ENCODE data around the gene GLRA1.

GLRA1 gene

DNA sequence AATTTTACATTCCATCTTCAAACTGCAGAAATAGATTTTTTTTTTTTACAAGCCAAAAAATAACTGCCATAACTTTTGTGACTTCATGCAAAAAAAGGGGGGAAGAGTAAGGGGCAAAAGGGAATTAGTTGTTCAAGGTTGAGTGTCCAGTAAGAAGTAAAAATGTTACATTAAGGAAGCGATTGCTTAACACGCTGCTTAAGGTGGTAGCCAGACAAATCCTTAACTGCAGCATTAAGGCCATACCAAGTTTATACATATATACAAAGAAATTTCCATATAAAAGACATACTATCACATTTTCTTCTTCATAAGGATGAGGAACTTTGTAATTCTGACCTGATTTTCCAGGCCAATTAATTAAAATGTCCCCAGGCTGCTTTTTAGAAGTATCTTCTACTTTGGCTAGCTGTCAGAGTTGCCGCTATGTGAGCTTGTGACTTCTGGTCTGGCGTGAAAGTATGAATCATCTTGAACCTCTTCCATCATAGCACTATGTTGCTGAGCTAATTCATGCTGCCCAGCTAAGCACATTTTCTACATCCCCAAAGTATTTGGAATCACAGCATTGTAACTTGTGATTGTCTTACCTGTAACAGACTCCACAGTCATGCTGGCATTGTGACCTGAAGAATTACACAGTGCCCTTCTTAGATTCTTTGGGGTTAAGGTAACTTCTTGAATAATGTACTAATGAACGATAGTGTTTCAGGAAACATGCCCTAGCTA lies 112.9 kb downstream of the GLRA1 start:
- Histone ChIP-seq H3K27me3 (replicated peaks; ENCODE audit: control insufficient read depth, insufficient read depth, low read length, poor library complexity, severe bottlenecking) (no peaks in the 10 kb centered on the region), H3K27ac (ENCODE audit: insufficient read depth, low read length, poor library complexity, severe bottlenecking) (no peak overlapping the region), H3K4me1 (ENCODE audit: control insufficient read depth, insufficient read depth, low read length, poor library complexity, severe bottlenecking) (no peaks in the 10 kb centered on the region), H3K9me3 (ENCODE audit: control insufficient read depth, low read length) (no peaks in the 10 kb centered on the region), H3K4me3 (ENCODE audit: insufficient read depth, low read depth, low read length, poor library complexity, severe bottlenecking) (no peak overlapping the region), H3K36me3 (ENCODE audit: control insufficient read depth, insufficient read depth, low read length) (peaks cover 32% of the 10 kb centered on the region)
- DNase-seq = no peak

DNA sequence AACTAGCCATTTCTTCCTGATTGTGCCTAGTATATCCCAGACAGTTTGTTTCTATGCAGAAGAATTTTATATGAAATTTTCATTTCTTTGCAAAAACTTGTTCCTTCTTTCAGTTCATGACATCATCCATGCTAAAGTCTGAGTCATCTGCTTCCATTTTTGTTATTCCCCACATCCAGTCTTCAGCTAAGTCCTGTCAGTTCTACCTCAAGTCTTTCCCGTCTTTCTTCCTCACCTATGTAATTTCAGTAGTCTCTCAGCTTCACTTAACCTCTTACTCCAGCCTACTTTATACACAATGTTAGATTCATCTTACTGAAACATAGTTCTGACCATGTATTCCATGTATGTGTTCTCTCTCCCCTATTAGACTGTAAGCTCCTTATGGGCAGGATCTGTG lies 113.8 kb downstream of the GLRA1 start:
- no peak for DNase-seq
- no peak overlapping the region for H3K4me3 ChIP-seq (ENCODE audit: insufficient read depth, low read depth, low read length, poor library complexity, severe bottlenecking)
- no peaks in the 10 kb centered on the region for H3K4me1 ChIP-seq (ENCODE audit: control insufficient read depth, insufficient read depth, low read length, poor library complexity, severe bottlenecking)
- no peaks in the 10 kb centered on the region for H3K9me3 ChIP-seq (ENCODE audit: control insufficient read depth, low read length)
- H3K36me3 ChIP-seq (ENCODE audit: control insufficient read depth, insufficient read depth, low read length) = peaks cover 32% of the 10 kb centered on the region
- no peak overlapping the region for H3K27ac ChIP-seq (ENCODE audit: insufficient read depth, low read length, poor library complexity, severe bottlenecking)
- no peaks in the 10 kb centered on the region for H3K27me3 ChIP-seq (replicated peaks; ENCODE audit: control insufficient read depth, insufficient read depth, low read length, poor library complexity, severe bottlenecking)

DNA sequence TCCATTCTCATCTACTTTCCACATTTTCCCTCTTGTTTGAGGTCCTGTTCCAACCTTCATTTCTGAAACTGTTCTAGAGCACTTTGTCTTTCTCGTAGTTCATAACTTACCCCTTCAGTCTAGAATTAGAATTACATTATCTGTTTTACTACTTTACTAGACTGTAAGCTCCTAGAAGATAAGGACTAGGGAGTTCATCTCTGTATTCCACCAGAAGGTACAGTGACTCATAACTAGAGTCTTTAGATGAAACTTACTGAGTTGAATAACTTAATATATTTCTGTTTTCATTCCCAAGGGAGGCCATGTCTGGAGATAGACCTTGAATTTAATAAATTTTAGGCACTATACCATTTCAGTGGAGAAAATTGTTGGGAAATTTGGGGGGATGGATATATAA lies 114.2 kb downstream of the GLRA1 start:
- no peaks in the 10 kb centered on the region for H3K9me3 ChIP-seq (ENCODE audit: control insufficient read depth, low read length)
- H3K4me1 ChIP-seq (ENCODE audit: control insufficient read depth, insufficient read depth, low read length, poor library complexity, severe bottlenecking) = no peaks in the 10 kb centered on the region
- no peak overlapping the region for H3K4me3 ChIP-seq (ENCODE audit: insufficient read depth, low read depth, low read length, poor library complexity, severe bottlenecking)
- H3K27me3 ChIP-seq (replicated peaks; ENCODE audit: control insufficient read depth, insufficient read depth, low read length, poor library complexity, severe bottlenecking) = no peaks in the 10 kb centered on the region
- no peak overlapping the region for H3K27ac ChIP-seq (ENCODE audit: insufficient read depth, low read length, poor library complexity, severe bottlenecking)
- H3K36me3 ChIP-seq (ENCODE audit: control insufficient read depth, insufficient read depth, low read length) = peaks cover 32% of the 10 kb centered on the region
- DNase-seq = no peak

DNA sequence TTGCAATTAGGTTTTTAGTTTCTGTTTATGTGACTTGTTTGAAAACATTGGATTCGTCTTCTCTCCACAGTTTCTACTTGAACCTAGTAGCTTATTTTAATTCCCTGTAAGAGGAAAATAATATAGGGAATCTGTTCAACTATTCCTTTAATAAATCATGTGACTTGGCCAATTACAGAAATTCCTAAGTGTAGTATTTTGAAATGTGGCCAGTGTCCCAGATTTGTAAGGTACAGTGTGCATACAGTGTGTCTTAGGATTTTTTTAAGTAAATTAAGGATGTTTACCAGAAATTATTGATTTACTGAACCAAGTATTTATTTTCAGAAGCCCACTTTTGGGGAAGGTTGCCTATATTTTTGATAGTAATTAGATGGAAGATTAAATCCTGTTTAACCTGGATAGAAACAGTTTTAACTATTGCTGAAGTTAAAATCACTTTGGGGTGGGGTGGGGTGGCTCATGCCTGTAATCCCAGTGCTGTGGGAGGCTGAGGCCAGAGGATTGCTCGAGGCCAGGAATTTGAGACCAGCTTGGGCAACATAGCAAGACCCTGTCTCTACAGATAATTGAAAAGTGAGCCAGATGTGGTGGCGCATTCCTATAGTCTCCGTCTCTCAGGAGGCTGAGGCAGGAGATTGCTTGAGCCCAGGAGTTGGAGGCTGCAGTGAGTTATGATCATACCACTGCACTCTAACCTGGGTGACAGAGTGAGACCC lies 116.0 kb downstream of the GLRA1 start:
- Histone ChIP-seq H3K27me3 (replicated peaks; ENCODE audit: control insufficient read depth, insufficient read depth, low read length, poor library complexity, severe bottlenecking) (no peaks in the 10 kb centered on the region), H3K9me3 (ENCODE audit: control insufficient read depth, low read length) (no peaks in the 10 kb centered on the region), H3K4me1 (ENCODE audit: control insufficient read depth, insufficient read depth, low read length, poor library complexity, severe bottlenecking) (no peaks in the 10 kb centered on the region), H3K36me3 (ENCODE audit: control insufficient read depth, insufficient read depth, low read length) (peaks cover 47% of the 10 kb centered on the region), H3K4me3 (ENCODE audit: insufficient read depth, low read depth, low read length, poor library complexity, severe bottlenecking) (no peak overlapping the region), H3K27ac (ENCODE audit: insufficient read depth, low read length, poor library complexity, severe bottlenecking) (no peak overlapping the region)
- no peak for DNase-seq

DNA sequence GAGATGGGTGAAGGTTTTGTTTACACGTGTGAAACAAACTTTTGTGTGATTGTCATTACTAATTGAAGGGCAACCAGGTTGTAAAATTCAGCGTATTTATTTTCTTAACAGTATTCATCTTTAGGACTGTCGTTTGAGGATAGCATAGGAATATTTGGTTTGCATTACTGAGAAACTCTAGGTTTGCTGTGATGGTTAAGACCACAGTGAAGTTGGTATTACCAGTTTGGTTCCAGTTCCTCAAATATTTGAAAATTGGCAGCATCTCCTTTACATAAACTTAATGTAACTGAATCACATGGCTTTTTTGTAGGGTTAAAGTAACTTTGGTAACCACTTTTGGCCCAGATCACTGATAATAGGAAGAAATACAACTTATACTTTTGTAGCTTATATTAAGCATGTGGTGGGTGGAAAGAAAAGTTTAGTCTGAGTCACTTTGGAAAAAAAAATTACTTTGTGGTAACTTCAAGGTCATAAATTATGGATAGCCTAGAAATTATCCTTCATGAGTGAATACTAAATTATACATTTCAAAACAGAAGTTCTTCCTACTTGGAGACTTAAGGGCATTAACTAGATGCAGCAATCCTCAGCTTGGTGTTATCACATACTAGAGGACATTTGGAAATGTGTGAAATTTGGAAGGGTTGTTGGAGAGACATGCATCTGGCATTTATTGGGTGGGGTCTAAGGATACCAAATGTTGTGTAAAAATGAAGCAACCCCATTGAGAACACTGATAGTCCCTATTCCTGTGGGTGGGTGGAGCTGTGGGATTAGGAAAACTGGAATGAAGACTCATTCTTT lies 119.0 kb downstream of the GLRA1 start:
- Histone ChIP-seq H3K36me3 (ENCODE audit: control insufficient read depth, insufficient read depth, low read length) (peaks cover 39% of the 10 kb centered on the region), H3K4me1 (ENCODE audit: control insufficient read depth, insufficient read depth, low read length, poor library complexity, severe bottlenecking) (no peaks in the 10 kb centered on the region), H3K27ac (ENCODE audit: insufficient read depth, low read length, poor library complexity, severe bottlenecking) (no peak overlapping the region), H3K4me3 (ENCODE audit: insufficient read depth, low read depth, low read length, poor library complexity, severe bottlenecking) (no peak overlapping the region), H3K27me3 (replicated peaks; ENCODE audit: control insufficient read depth, insufficient read depth, low read length, poor library complexity, severe bottlenecking) (no peaks in the 10 kb centered on the region), H3K9me3 (ENCODE audit: control insufficient read depth, low read length) (no peaks in the 10 kb centered on the region)
- no peak for DNase-seq

DNA sequence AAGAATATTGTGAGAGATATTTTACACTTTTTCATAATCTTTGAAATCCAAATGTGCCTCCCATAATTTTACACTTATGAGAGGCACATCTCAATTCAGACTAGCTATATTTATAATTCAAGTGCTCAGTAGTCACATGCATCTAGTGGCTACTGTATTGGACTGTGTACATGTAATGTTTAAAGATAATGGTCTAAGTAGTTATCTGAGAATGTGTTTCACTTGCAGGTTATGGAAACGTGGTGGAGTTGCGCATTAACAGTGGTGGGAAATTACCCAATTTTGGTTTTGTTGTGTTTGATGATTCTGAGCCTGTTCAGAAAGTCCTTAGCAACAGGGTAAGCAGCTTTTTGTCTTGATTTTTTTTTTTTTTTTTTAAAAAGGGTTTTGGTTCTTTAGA lies 124.1 kb downstream of the GLRA1 start:
- peaks cover 78% of the 10 kb centered on the region for H3K36me3 ChIP-seq (ENCODE audit: control insufficient read depth, insufficient read depth, low read length)

DNA sequence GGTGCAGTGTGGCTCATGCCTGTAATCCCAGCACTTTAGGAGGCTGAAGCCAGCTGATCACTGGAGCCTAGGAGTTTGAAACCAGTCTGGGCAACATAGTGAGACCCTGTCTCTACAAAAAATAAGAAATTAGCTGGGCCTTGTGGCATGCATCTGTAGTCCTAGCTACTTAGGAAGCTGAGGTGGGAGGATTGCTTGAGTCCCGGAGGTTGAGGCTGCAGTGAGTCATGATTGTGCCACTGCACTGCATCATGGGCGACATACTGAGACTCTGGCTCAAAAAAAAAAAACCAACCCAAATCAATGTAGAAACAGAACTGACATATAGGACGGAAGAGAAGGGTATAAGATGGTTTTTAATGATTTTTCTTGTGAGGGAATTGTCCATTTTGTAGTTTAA lies 125.2 kb downstream of the GLRA1 start:
- Histone ChIP-seq H3K4me1 (ENCODE audit: control insufficient read depth, insufficient read depth, low read length, poor library complexity, severe bottlenecking) (no peaks in the 10 kb centered on the region), H3K27me3 (replicated peaks; ENCODE audit: control insufficient read depth, insufficient read depth, low read length, poor library complexity, severe bottlenecking) (no peaks in the 10 kb centered on the region), H3K4me3 (ENCODE audit: insufficient read depth, low read depth, low read length, poor library complexity, severe bottlenecking) (no peak overlapping the region), H3K36me3 (ENCODE audit: control insufficient read depth, insufficient read depth, low read length) (peaks cover 82% of the 10 kb centered on the region), H3K9me3 (ENCODE audit: control insufficient read depth, low read length) (no peaks in the 10 kb centered on the region), H3K27ac (ENCODE audit: insufficient read depth, low read length, poor library complexity, severe bottlenecking) (no peak overlapping the region)
- DNase-seq = no peak

More for the DNA sequence above, 124.1 kb downstream of the GLRA1 start:
- Histone ChIP-seq H3K4me1 (ENCODE audit: control insufficient read depth, insufficient read depth, low read length, poor library complexity, severe bottlenecking) (no peaks in the 10 kb centered on the region), H3K4me3 (ENCODE audit: insufficient read depth, low read depth, low read length, poor library complexity, severe bottlenecking) (no peak overlapping the region), H3K27me3 (replicated peaks; ENCODE audit: control insufficient read depth, insufficient read depth, low read length, poor library complexity, severe bottlenecking) (no peaks in the 10 kb centered on the region), H3K9me3 (ENCODE audit: control insufficient read depth, low read length) (no peaks in the 10 kb centered on the region), H3K27ac (ENCODE audit: insufficient read depth, low read length, poor library complexity, severe bottlenecking) (no peak overlapping the region)
- no peak for DNase-seq

DNA sequence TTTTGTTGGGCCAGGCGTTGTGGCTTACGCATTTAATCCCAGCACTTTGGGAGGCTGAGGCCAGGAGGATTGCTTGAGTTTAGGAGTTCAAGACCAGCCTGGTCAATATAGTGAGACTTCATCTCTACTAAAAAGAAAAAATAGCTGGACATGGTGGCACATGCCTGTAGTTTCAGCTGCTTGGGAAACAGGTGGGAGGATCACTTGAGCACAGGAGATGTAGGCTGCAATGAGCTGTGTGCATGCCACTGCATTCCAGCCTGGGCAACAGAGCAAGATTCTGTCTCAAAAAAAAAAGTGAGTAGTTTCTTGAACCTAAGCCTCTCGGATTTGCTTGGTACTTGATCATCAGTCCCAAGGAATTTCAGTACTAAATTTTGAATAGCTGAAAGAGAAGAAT lies 126.0 kb downstream of the GLRA1 start:
- no peaks in the 10 kb centered on the region for H3K4me1 ChIP-seq (ENCODE audit: control insufficient read depth, insufficient read depth, low read length, poor library complexity, severe bottlenecking)
- H3K27ac ChIP-seq (ENCODE audit: insufficient read depth, low read length, poor library complexity, severe bottlenecking) = no peak overlapping the region
- peaks cover 82% of the 10 kb centered on the region for H3K36me3 ChIP-seq (ENCODE audit: control insufficient read depth, insufficient read depth, low read length)
- no peak overlapping the region for H3K4me3 ChIP-seq (ENCODE audit: insufficient read depth, low read depth, low read length, poor library complexity, severe bottlenecking)
- H3K27me3 ChIP-seq (replicated peaks; ENCODE audit: control insufficient read depth, insufficient read depth, low read length, poor library complexity, severe bottlenecking) = no peaks in the 10 kb centered on the region
- DNase-seq = no peak
- no peaks in the 10 kb centered on the region for H3K9me3 ChIP-seq (ENCODE audit: control insufficient read depth, low read length)

DNA sequence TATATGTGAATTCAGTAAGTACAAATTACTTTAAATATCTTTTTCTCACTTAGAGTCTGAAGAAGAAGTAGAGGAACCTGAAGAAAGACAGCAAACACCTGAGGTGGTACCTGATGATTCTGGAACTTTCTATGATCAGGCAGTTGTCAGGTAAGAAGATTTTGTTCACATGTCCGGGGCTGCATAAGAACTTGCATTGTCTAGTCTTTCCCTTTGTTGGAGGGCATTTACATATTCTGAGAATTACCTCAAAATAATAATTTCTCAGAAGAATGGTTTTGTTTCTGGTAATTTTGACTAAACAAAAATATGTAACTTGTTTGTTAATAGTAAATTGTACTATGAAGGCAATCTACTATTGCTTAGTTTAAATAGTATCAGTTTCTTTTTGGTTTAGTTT lies 129.2 kb downstream of the GLRA1 start:
- Histone ChIP-seq H3K9me3 (ENCODE audit: control insufficient read depth, low read length) (no peaks in the 10 kb centered on the region), H3K36me3 (ENCODE audit: control insufficient read depth, insufficient read depth, low read length) (peaks cover 95% of the 10 kb centered on the region), H3K27ac (ENCODE audit: insufficient read depth, low read length, poor library complexity, severe bottlenecking) (no peak overlapping the region), H3K4me1 (ENCODE audit: control insufficient read depth, insufficient read depth, low read length, poor library complexity, severe bottlenecking) (no peaks in the 10 kb centered on the region), H3K4me3 (ENCODE audit: insufficient read depth, low read depth, low read length, poor library complexity, severe bottlenecking) (no peak overlapping the region), H3K27me3 (replicated peaks; ENCODE audit: control insufficient read depth, insufficient read depth, low read length, poor library complexity, severe bottlenecking) (no peaks in the 10 kb centered on the region)
- DNase-seq = no peak

DNA sequence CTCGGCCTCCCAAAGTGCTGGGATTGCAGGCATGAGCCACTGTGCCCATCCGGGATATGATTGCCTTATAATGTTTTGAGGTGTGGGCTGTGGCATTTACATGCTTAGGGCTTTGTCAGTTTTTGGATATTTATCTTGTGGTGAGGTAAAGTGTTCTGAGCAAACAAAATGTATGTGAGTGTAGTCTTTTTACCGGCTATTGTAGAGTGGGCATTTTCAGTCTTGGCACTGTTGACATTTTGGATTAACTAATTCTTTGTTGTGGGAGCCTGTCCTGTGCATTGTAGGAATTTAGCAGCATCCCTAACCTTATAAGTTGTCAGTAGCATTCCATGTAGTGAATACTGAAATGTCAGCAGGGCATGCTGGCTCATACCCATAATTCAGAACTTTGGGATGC lies 131.3 kb downstream of the GLRA1 start:
- Histone ChIP-seq H3K36me3 (ENCODE audit: control insufficient read depth, insufficient read depth, low read length) (peaks cover 91% of the 10 kb centered on the region), H3K4me3 (ENCODE audit: insufficient read depth, low read depth, low read length, poor library complexity, severe bottlenecking) (no peak overlapping the region), H3K9me3 (ENCODE audit: control insufficient read depth, low read length) (no peaks in the 10 kb centered on the region), H3K27ac (ENCODE audit: insufficient read depth, low read length, poor library complexity, severe bottlenecking) (no peak overlapping the region), H3K4me1 (ENCODE audit: control insufficient read depth, insufficient read depth, low read length, poor library complexity, severe bottlenecking) (no peaks in the 10 kb centered on the region), H3K27me3 (replicated peaks; ENCODE audit: control insufficient read depth, insufficient read depth, low read length, poor library complexity, severe bottlenecking) (no peaks in the 10 kb centered on the region)
- no peak for DNase-seq

All from effector memory CD4-positive, alpha-beta T cell (primary cell).